Fibroblast of the aortic adventitia (primary cell): ENCODE results near the gene TMEM17. TPM values are rescaled to one million over a fixed set of nuclear protein-coding genes. Genes with fewer than 3 reads are reported as not detected.

Source experiments
- DNase-seq: peaks from one replicate; pipeline ENCODE4 v3.0.0-alpha.2; 2010; ENCODE audit warnings: low read depth
- H3K4me3 ChIP-seq: 2 replicates; pipeline ENCODE4 v1.5.1; 2011; ENCODE audit warnings: low read depth, mild to moderate bottlenecking, control low read depth, low read length, moderate library complexity
- total RNA-seq: library from RNA; depleted of rRNA; stranded (reverse); fragments of >200 nt; gene quantifications from 2 replicates; pipeline ENCODE4 v1.2.3, GENCODE V29; 2012; ENCODE audit warnings: low replicate concordance
- TF ChIP-seq, protein P1 (sequence below): IDR thresholded peaks from 2 replicates; pipeline ENCODE4 v1.5.1; 2011; ENCODE audit warnings: mild to moderate bottlenecking, low read length, control low read depth, inconsistent platforms; ENCODE audit not compliant: insufficient read depth

TMEM17 gene
- total RNA-seq, 1 donor: 4.4 TPM

DNA sequence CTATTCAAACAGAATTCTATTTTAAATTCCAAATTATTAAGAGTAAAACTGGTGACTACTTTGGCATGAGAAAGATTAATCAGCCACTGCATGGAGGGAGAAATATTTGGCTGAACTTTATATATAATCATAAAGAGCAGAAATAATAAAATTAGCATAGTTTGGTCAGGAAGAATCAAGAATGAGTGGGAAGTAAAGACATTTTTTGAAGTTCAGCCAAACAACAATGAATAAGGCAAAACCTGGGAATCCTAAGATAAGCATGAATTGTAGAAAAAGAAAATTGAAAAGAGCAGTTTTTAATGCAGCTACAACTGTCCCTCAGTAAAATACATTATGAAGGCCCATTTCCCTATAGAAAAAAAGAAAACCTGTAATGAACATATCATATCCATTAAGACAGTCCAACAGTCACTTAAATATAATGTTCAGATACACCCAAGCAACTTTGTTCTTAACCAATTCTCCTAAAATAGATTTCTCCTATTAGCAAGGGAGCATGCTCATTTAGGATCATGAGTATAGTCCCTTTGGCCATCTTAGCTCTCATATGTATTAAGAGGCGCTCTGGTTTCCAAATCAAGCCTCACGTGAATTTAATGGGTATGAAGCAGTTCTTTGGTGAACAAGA, 6.5 kb downstream of the TMEM17 start:
- DNase-seq: peak; percentile 45
- TF ChIP-seq, protein P1, sequence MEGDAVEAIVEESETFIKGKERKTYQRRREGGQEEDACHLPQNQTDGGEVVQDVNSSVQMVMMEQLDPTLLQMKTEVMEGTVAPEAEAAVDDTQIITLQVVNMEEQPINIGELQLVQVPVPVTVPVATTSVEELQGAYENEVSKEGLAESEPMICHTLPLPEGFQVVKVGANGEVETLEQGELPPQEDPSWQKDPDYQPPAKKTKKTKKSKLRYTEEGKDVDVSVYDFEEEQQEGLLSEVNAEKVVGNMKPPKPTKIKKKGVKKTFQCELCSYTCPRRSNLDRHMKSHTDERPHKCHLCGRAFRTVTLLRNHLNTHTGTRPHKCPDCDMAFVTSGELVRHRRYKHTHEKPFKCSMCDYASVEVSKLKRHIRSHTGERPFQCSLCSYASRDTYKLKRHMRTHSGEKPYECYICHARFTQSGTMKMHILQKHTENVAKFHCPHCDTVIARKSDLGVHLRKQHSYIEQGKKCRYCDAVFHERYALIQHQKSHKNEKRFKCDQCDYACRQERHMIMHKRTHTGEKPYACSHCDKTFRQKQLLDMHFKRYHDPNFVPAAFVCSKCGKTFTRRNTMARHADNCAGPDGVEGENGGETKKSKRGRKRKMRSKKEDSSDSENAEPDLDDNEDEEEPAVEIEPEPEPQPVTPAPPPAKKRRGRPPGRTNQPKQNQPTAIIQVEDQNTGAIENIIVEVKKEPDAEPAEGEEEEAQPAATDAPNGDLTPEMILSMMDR: no peak
- no peak overlapping the region for H3K4me3 ChIP-seq

GRCh38 chr2:62498739-62499138, 7.3 kb downstream of the TMEM17 start:
- H3K4me3 ChIP-seq: no peak overlapping the region
- TF ChIP-seq, protein P1: no peak
- DNase-seq: no peak

DNA sequence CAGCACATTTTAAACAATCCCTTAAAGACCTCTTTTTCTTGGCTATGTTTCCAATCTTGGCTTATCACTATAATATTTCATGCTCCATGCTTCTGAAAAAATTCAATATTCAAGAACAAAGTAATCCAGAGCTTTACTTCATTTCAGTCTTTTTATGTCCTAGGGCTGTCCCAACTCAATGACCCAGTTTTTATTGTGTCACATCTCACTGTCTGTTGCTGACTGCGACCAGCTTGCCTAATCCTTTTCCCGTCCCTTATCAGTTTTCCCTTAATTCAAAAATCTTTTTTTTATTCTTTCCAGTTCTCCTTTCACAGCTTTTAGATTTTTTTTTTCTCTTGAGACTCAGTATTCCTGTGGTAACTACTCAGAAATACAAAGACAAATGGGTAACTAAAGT, 10.2 kb downstream of the TMEM17 start:
- TF ChIP-seq, protein P1: no peak
- H3K4me3 ChIP-seq: no peak overlapping the region
- DNase-seq: no peak

DNA sequence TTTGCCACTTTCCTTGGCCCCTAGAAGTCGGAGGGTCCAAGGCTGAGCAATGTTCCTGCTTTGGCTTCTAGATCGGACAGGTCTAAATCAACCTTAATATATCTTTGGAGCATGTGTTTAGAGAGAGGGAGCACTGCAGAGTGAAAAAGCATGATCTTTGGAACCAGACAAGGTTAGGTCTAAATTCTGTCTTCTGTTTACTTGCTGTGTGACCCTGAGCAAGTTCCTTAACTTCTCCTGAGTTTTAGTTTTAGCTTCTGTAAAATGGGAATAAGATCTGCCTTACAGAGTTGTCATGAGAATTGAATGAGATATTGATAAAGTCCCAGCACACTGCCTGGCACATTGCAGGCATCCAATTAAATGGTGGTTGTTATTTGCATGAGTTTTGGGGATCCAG, 13.9 kb downstream of the TMEM17 start:
- TF ChIP-seq, protein P1: no peak
- no peak for DNase-seq
- H3K4me3 ChIP-seq: no peak overlapping the region

GRCh38 chr2:62489702-62490101, 16.3 kb downstream of the TMEM17 start:
- H3K4me3 ChIP-seq: no peak overlapping the region
- DNase-seq: no peak
- TF ChIP-seq, protein P1: no peak

- peak; percentile 87 for DNase-seq
Observed at GRCh38 chr2:62489162-62489561, 16.8 kb downstream of the TMEM17 start.

More at GRCh38 chr2:62489162-62489561, 16.8 kb downstream of the TMEM17 start:
- TF ChIP-seq, protein P1: no peak
- H3K4me3 ChIP-seq: no peak overlapping the region
